IPS-NIHi7 (cell line): ENCODE data around the gene COL21A1.

Experiments
- DNase-seq: peaks from one replicate; pipeline ENCODE4 v3.0.0; 2012; ENCODE audit warnings: mixed read lengths; ENCODE audit errors: extremely low spot score

The COL21A1 gene

GRCh38 chr6:56109149-56109548 lies 138.2 kb downstream of the COL21A1 start:
- DNase-seq, result no peak

GRCh38 chr6:56106231-56106630 lies 141.1 kb downstream of the COL21A1 start:
- DNase-seq, result no peak

- no peak for DNase-seq
Measured at GRCh38 chr6:56104591-56104990, 142.8 kb downstream of the COL21A1 start.

GRCh38 chr6:56102216-56102615 lies 145.2 kb downstream of the COL21A1 start:
- DNase-seq, result no peak

- no peak for DNase-seq
Measured at GRCh38 chr6:56101141-56101553, 146.2 kb downstream of the COL21A1 start.

- no peak for DNase-seq
Measured at GRCh38 chr6:56096946-56097621, 150.3 kb downstream of the COL21A1 start.

GRCh38 chr6:56096541-56096940 lies 150.8 kb downstream of the COL21A1 start:
- no peak for DNase-seq

- no peak for DNase-seq
Measured at GRCh38 chr6:56093776-56094175, 153.6 kb downstream of the COL21A1 start.

GRCh38 chr6:56091159-56091869 lies 156.1 kb downstream of the COL21A1 start:
- no peak for DNase-seq

- no peak for DNase-seq
Measured at GRCh38 chr6:56088641-56089040, 158.7 kb downstream of the COL21A1 start.

GRCh38 chr6:56087421-56087820 lies 160.0 kb downstream of the COL21A1 start:
- DNase-seq, result no peak

GRCh38 chr6:56079751-56080540 lies 167.4 kb downstream of the COL21A1 start:
- DNase-seq, result no peak

GRCh38 chr6:56076033-56076432 lies 171.3 kb downstream of the COL21A1 start:
- DNase-seq, result no peak

GRCh38 chr6:56073761-56074160 lies 173.6 kb downstream of the COL21A1 start:
- no peak for DNase-seq

- DNase-seq, result no peak
Measured at GRCh38 chr6:56073315-56073714, 174.1 kb downstream of the COL21A1 start.

GRCh38 chr6:56072856-56073255 lies 174.5 kb downstream of the COL21A1 start:
- DNase-seq, result no peak

GRCh38 chr6:56065408-56065807 lies 182.0 kb downstream of the COL21A1 start:
- no peak for DNase-seq

- DNase-seq, result no peak
Measured at GRCh38 chr6:56062836-56063235, 184.5 kb downstream of the COL21A1 start.

- DNase-seq, result no peak
Measured at GRCh38 chr6:56058636-56059035, 188.7 kb downstream of the COL21A1 start.

- no peak for DNase-seq
Measured at GRCh38 chr6:56055081-56055704, 192.2 kb downstream of the COL21A1 start.

- DNase-seq, result no peak
Measured at GRCh38 chr6:56051202-56051598, 196.2 kb downstream of the COL21A1 start.

GRCh38 chr6:56050530-56051201 lies 196.7 kb downstream of the COL21A1 start:
- no peak for DNase-seq
